GM18907 (cell line): ENCODE measurements around the gene EPS8L3.
"Not testable (repeated sequence)": the region's sequence is repeated elsewhere in the genome, so short reads cannot be mapped to it uniquely, and the experiment has no call there.

Experiments used
- ATAC-seq: cut with Tn5 transposase; IDR thresholded peaks from one replicate; pipeline ENCODE4 v1.9.1; 2021; ENCODE audit warnings: mild to moderate bottlenecking, moderate library complexity; ENCODE audit not compliant: unreplicated experiment

EPS8L3 gene

DNA sequence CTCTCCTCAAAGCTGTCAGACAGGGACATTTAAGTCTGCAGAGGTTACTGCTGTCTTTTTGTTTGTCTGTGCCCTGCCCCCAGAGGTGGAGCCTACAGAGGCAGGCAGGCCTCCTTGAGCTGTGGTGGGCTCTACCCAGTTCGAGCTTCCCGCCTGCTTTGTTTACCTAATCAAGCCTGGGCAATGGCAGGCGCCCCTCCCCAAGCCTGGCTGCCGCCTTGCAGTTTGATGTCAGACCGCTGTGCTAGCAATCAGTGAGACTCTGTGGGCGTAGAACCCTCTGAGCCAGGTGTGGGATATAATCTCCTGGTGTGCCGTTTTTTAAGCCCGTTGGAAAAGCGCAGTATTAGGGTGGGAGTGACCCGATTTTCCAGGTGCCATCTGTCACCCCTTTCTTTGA is 15.4 kb downstream of the EPS8L3 start:
- ATAC-seq = not testable (repeated sequence)

DNA sequence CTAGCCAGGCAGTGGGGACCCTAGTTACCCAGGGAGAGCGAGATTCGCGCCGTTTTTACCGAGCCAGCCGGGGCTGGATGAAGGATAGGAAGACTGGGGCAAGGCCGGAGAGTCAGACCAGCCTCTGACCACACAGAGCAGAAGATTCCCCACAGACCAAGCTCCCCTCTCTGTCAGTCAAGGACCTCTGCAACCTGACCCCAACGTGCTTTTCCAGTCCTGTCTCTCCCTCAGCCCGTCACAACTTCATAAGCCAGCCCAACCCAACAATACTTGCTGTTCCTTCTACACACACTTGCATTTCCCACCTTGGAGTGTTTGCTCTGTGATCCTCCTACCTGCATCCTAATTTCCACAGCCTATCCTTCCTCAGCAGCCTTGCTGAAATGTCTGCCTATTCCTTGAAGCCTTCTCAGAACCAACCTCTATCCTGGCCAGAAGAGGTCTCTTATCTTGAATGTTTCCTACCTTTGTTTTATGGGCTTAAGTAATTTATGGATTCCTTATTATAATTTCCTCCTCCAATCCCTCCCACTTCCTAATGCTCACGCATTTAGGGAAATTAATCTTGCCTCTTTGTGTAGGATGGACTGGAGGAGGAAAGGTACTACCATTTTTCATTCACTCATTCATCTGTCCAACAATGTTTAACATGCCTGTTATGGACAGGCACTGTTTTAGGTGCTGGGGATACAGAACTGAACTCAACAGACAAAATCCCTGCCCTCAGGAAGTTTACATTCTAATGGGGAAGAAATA is 22.9 kb downstream of the EPS8L3 start, which contains the start of gene GSTM3:
Gene GSTM3, minus strand, starts transcription at position 424 of the 759 bp plus-strand sequence. CDS start 751 bp downstream, outside the sequence.
- ATAC-seq = no peak

DNA sequence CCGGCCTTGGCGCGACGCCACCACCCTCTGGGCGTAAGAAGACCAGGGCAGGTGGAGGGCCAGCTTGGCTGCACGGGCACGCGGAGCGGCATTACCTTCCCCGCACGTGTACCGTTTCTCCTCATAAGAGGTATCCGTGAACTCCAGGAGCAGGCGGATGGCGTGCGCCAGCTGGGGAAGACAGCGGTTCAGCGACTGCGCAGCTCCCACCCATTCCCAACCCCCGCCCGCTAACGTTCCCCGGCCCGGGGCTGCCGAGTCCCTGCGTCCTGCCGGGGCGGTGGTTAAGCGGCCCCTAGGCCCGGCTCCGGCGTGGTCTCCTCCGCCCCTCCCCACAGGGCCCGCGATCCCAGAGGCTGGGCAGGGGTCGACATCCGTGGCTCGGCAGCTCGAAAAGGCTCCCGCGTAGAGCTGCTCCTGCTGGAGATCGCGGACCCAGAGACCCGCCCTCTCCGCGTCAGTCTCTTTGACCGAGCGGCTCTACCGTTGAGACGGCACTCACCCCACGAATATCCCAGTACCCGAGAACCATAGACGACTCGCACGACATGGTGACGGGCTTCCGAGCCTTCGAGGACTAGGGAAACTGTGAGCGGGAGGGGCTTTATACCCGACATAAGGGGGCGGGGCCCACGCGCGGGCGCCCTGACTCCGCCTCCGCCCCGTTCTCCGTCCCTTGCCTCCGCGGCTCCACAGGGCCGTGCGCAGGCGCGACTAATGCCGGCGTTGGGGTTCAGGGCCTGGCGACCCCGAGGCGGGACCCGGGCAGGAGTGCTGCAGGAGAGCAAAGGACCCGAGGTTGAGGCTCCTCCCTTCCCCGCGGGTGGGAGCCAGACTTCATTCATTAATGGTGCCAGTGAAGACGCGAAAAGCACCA is 23.7 kb downstream of the EPS8L3 start:
- ATAC-seq = peak; percentile 90

DNA sequence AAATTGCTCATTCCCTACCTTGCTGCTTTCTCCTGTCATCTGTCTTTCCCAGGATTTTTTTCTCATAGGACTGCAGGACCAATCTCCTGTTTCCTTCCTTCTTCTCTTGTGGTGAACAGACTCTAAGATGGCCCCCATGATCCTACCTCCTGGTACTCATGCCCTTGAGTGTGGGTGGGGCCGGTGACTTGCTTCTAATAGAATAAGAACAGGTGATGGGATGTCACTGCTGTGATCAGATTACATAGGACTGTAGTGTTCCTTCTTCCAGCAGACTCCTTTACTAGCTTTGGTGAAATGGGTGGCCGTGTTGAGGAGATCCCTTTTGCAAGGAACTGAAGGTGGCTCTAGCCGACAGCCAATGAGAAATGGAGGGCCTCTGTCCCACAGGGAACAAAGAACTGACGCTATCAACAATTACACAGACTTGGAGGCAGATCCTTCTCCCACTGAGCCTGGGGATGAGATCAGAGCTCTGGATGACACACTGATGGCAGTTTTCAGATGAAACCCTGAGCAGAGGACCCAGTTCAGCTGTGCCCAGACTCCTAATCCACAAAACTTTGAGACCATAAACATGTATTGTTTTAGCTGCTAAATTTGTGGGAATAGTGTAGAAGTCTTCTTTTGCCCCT is 30.4 kb downstream of the EPS8L3 start:
- ATAC-seq = no peak

DNA sequence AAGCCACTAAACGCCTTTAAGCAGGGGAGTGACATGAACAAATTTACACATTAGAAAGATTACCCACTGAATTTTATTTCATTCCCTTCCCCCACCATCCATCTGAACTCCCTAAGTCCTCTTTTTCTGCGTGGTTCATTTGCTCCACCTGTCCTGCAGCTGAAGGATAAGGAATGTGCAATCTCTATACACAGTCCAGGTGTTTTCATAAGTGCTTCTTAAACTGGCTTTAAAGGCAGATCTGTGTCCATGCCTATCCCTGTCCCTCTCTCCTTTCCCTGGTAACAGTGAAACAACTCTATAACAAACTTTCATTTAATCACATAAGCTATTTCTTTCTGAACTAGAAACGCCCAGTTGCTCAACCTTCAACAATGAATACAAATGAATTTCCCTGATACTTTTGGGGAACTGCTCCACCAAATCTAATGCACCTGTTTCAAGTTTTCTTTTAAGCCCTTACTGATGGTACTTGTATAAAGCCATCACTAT is 31.3 kb downstream of the EPS8L3 start:
- no peak for ATAC-seq

DNA sequence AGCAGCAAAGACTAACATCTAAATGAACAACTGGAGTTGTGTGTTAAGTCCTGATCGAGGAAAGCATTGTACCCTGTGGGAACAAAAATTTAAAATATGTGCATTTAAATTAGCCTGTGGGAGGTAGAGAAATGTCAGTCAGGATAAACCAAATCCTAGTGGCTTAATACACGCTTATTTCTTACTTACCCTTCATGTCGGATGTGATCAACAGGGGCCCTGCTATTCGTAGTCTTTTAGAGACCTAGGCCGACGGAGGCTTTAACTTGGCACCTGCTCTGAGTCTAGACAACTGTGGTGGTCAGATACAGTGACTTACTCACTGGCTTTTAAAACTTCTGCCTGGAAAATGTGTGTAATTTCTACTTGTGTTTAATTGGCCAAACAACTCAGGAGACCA is 33.1 kb downstream of the EPS8L3 start:
- no peak for ATAC-seq

DNA sequence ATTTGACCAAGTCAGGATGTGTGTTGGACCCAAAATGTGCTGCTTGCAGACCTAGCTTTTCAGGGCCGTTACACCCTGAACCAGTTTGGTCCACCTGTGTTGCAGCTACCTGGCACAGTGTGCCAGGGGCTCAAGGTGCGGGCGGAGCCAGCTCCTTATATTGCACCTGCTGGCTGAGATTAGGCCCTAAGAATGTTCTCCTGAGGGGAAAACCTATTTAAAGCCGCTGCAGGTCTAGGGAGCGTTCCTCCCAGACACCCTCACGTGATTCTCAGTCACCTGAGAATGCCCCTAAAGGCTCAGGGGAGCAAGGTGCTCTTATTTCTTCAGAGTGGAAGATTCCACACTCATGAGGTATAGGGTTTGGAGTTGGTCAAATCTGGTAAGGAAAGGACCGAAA is 34.9 kb downstream of the EPS8L3 start:
- no peak for ATAC-seq

- no peak for ATAC-seq
Measured at GRCh38 chr1:109726728-109727373, 36.9 kb downstream of the EPS8L3 start.

DNA sequence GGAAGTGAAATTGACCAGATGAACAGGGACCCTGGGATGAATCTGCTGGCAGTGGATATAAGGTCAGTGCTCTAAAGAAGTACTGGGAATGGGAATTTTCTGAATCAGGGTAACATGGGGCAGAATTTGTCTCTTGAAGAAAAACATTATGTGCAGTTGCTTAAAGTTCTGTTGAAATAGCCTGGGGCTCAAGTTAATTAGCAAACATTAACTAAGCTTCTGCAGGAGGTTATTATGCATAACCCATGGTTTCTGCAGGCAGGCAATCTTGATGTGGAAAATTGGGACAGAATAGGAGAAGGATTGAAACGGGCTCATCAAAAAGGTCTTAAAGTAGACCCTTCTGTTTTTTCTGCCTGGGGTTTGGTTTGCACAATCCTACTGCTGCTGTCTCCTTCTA is 37.7 kb downstream of the EPS8L3 start:
- no peak for ATAC-seq

- ATAC-seq = no peak
Measured at GRCh38 chr1:109725510-109725909, 38.2 kb downstream of the EPS8L3 start.

GRCh38 chr1:109724933-109725332 is 38.8 kb downstream of the EPS8L3 start:
- no peak for ATAC-seq

- ATAC-seq = no peak
Measured at GRCh38 chr1:109722908-109723691, 40.6 kb downstream of the EPS8L3 start.

DNA sequence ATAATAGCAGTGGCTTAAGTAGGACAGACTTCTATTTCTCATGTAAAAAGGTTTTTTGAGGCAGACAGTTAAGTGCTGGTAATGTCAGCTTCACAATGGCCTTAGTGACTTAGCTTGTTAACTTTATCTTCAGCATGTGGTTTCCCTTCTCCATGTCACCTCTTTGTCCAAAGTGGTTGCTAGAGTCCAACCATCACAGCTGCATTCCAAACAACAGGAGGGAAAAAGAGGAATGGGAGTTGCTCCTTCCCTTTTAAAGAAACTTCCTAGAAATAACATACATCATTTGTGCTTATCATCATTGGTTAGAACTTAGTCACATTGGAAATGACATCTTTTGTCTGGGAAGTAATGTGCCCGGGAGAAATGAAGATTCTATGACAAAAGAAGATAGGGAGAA is 41.8 kb downstream of the EPS8L3 start:
- no peak for ATAC-seq

DNA sequence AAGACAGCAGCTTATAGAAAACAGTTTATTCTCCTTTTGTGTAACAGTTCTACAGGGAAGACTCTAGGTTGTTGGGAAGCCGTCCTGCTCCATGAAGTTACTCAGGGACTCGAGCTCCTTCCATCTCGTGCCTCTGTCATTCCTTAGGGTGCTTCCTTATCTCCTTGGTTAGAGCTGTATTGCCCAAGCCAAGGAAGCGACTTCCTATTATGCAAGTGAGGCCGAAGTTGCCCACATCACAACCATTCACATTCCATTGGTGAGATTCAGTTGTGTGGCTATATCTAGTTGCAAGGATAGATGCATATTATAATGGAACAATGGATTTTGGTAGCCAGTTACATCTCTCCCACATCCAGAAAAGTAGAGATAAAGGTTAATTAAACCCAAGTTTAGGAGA is 42.7 kb downstream of the EPS8L3 start:
- ATAC-seq = no peak

DNA sequence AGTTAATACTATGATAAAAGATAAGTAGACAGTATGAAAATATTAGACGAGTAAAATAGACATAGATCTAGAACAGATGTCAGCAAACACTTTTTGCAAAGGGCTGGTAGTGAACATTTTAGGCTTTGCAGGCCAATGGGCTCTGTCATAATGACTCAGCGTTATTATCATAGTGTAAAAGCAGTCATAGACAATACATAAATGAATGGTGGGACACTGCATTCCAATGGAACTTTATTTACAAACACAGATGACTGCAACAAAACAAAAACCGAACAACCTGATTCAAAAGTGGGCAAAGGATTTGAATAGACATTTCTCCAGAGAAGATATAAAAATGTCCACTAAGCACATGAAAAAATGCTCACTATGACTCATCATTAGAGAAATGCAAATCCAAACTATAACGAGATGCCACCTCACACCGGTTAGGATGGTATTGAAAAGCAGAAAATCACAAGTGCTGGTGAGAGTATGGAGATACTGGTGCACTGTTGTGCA is 44.3 kb downstream of the EPS8L3 start:
- ATAC-seq = peak; percentile 59

GRCh38 chr1:109718495-109718894 is 45.2 kb downstream of the EPS8L3 start:
- no peak for ATAC-seq

DNA sequence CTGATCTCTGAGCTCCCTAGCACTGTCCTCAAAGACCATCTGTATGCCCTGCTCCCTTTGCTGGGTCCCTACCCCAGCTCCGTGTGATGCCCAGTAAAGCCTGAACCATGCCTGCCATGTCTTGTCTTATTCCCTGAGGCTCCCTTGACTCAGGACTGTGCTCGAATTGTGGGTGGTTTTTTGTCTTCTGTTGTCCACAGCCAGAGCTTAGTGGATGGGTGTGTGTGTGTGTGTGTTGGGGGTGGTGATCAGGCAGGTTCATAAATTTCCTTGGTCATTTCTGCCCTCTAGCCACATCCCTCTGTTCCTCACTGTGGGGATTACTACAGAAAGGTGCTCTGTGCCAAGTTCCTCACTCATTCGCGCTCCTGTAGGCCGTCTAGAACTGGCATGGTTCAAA is 46.0 kb downstream of the EPS8L3 start:
- ATAC-seq = no peak

GRCh38 chr1:109716570-109717090 is 47.1 kb downstream of the EPS8L3 start:
- ATAC-seq = no peak

GRCh38 chr1:109716121-109716520 is 47.6 kb downstream of the EPS8L3 start:
- ATAC-seq = no peak
